Endothelial cell of umbilical vein (primary cell): ENCODE measurements around the gene CDC37. TPM values are rescaled to one million over a fixed set of nuclear protein-coding genes. Genes with fewer than 3 reads are reported as not detected.

ENCODE experiments used
- BruUV-seq: library from RNA; stranded (reverse); fragments of 400-500 nt; replicated peaks from 2 replicates; lab custom pipeline; 2021; lab: Mats Ljungman, UMichigan
- CTCF ChIA-PET: fragments of 300-600, 350-600 bp; sonication (Branson Sonifier 250); formaldehyde crosslinking; loops from one replicate; lab custom pipeline; 2021; ENCODE audit warnings: antibody characterized with exemption, inconsistent platforms; lab: Charles Lee
- POLR2A ChIA-PET: fragments of 300-600, 350-600 bp; sonication (Branson Sonifier 250); formaldehyde crosslinking; loops from one replicate; lab custom pipeline; 2021; ENCODE audit warnings: antibody characterized with exemption, inconsistent platforms; lab: Charles Lee
- DNase-seq: peaks from one replicate; pipeline ENCODE4 v3.0.0-alpha.2; 2011; ENCODE audit warnings: low read depth, low spot score
- FAIRE-seq: peaks from 2 replicates; lab custom pipeline; 2011; peaks lifted over from hg19 to GRCh38; lab: Jason Lieb, UNC
- H2AFZ ChIP-seq: 2 replicates; pipeline ENCODE4 v1.6.0; 2012; ENCODE audit warnings: low read depth, low read length, control low read depth, inconsistent platforms
- H3K27ac ChIP-seq: 2 replicates; pipeline ENCODE4 v1.5.1; 2011; ENCODE audit warnings: low read depth, mild to moderate bottlenecking, control low read depth, low read length, moderate library complexity; ENCODE audit not compliant: insufficient read depth
- H3K27me3 ChIP-seq, 2 experiments: 2 replicates each; pipeline versions ENCODE4 v1.6.0 to v1.6.1; 2011; ENCODE audit warnings: low read length in 2 of 2, mixed read lengths in 1 of 2; ENCODE audit not compliant: control insufficient read depth in 2 of 2, insufficient read depth in 2 of 2
- H3K36me3 ChIP-seq, 2 experiments: 2 replicates in 1 of 2; 3 replicates in 1 of 2; pipeline ENCODE4 v1.5.1; 2011; ENCODE audit warnings: low read length in 2 of 2, mild to moderate bottlenecking in 1 of 2, moderate library complexity in 1 of 2; ENCODE audit not compliant: control insufficient read depth in 2 of 2, insufficient read depth in 2 of 2; ENCODE audit errors: extremely low read depth in 1 of 2
- H3K4me1 ChIP-seq: 3 replicates; pipeline ENCODE4 v1.5.1; 2011; ENCODE audit warnings: mild to moderate bottlenecking, low read length; ENCODE audit not compliant: control insufficient read depth, insufficient read depth; ENCODE audit errors: extremely low read depth
- H3K4me2 ChIP-seq: 2 replicates; pipeline ENCODE4 v1.6.1; 2011; ENCODE audit warnings: low read length, control low read depth, mixed read lengths; ENCODE audit not compliant: insufficient read depth
- H3K4me3 ChIP-seq, 3 experiments: fragments of 200-600 bp in 1 of 3; sonication (generic), shearing (Covaris generic) in 1 of 3; replicated peaks in 1 of 3; 2 replicates each; pipeline ENCODE4 v1.5.1; 2011 to 2016; ENCODE audit warnings: control low read depth in 3 of 3, low read length in 3 of 3, mild to moderate bottlenecking in 2 of 3, inconsistent platforms in 1 of 3, low read depth in 1 of 3, moderate library complexity in 1 of 3; ENCODE audit not compliant: insufficient read depth in 1 of 3
- H3K79me2 ChIP-seq: 2 replicates; pipeline ENCODE4 v1.6.0; 2012; ENCODE audit warnings: low read length, inconsistent platforms; ENCODE audit not compliant: control insufficient read depth, insufficient read depth
- H3K9ac ChIP-seq: replicated peaks from 2 replicates; pipeline ENCODE3; 2011; ENCODE audit warnings: low read length, control low read depth; ENCODE audit not compliant: insufficient read depth; ENCODE audit errors: extremely low read depth
- H3K9me1 ChIP-seq: replicated peaks from 3 replicates; pipeline ENCODE4 v1.6.0; 2011; ENCODE audit warnings: mild to moderate bottlenecking, low read length; ENCODE audit not compliant: control insufficient read depth, insufficient read depth; ENCODE audit errors: extremely low read depth
- H3K9me3 ChIP-seq: replicated peaks from 2 replicates; pipeline ENCODE4 v1.5.1; 2012; ENCODE audit warnings: low read length, inconsistent platforms; ENCODE audit not compliant: control insufficient read depth, insufficient read depth
- H4K20me1 ChIP-seq: replicated peaks from 2 replicates; pipeline ENCODE3; 2011; ENCODE audit warnings: mild to moderate bottlenecking, low read length; ENCODE audit not compliant: control insufficient read depth, insufficient read depth; ENCODE audit errors: extremely low read depth
- CTCF ChIP-seq, 2 donors: IDR thresholded peaks; 1 replicate in 1 of 2; 2 replicates in 1 of 2; pipeline ENCODE4 v1.5.1; 2011; ENCODE audit warnings: low read length in 2 of 2, mild to moderate bottlenecking in 2 of 2, moderate library complexity in 2 of 2, control low read depth in 1 of 2, inconsistent platforms in 1 of 2, low read depth in 1 of 2; ENCODE audit not compliant: insufficient read depth in 1 of 2; ENCODE audit errors: extremely low read depth in 1 of 2
- EZH2 ChIP-seq: IDR thresholded peaks from 2 replicates; pipeline ENCODE4 v1.6.1; 2012; ENCODE audit warnings: borderline replicate concordance, low read depth, mild to moderate bottlenecking, moderate library complexity, low read length, inconsistent platforms; ENCODE audit not compliant: severe bottlenecking
- FOS ChIP-seq: IDR thresholded peaks from 2 replicates; pipeline ENCODE4 v1.6.1; 2011; ENCODE audit warnings: mild to moderate bottlenecking, low read length, moderate library complexity, borderline replicate concordance; ENCODE audit not compliant: insufficient read depth
- GATA2 ChIP-seq: IDR thresholded peaks from 2 replicates; pipeline ENCODE4 v1.7.0; 2011; ENCODE audit warnings: low read depth, mild to moderate bottlenecking, moderate library complexity, mixed read lengths, low read length; ENCODE audit not compliant: insufficient read length, insufficient read depth
- JUN ChIP-seq: IDR thresholded peaks from 2 replicates; pipeline ENCODE4 v1.6.1; 2011; ENCODE audit warnings: borderline replicate concordance, low read depth; ENCODE audit not compliant: insufficient read length, insufficient read depth
- MAX ChIP-seq: IDR thresholded peaks from 2 replicates; pipeline ENCODE4 v1.6.1; 2011; ENCODE audit not compliant: insufficient read depth, insufficient read length
- MYC ChIP-seq: IDR thresholded peaks from one replicate; pipeline ENCODE4 v1.6.1; 2011; ENCODE audit warnings: mild to moderate bottlenecking, low read depth, low read length
- POLR2A ChIP-seq: IDR thresholded peaks from 2 replicates; pipeline ENCODE4 v1.6.1; 2012; ENCODE audit warnings: low read depth, mild to moderate bottlenecking, control low read depth, low read length
- POLR2AphosphoS5 ChIP-seq: IDR thresholded peaks from 2 replicates; pipeline ENCODE4 v1.6.1; 2012; ENCODE audit warnings: low read depth, mild to moderate bottlenecking, control low read depth, low read length, moderate library complexity; ENCODE audit not compliant: insufficient read depth
- dilution Hi-C: fragments of 300-500 bp; cut with MboI; formaldehyde crosslinking; loops from one replicate; pipeline ENCODE4 v1.15.0; 2019; ENCODE audit warnings: low sequenced_read_pairs; ENCODE audit not compliant: extremely low pct_ligation_motif_present
- intact Hi-C: fragments of 100-400 bp; cut with micrococcal nuclease; formaldehyde crosslinking; loops from one replicate; pipeline ENCODE4 v1.10.0; 2022
- polyA plus RNA-seq, 4 experiments: library from polyadenylated mRNA; depleted of rRNA in 3 of 4; stranded (reverse) in 3 of 4; unstranded in 1 of 4; fragments of >200 nt; gene quantifications; 2 replicates each; pipeline versions ENCODE4 v1.2.1 to v1.2.3, GENCODE V29; 2011 to 2012; ENCODE audit warnings: missing spikeins in 1 of 4
- total RNA-seq: library from RNA; stranded (reverse); gene quantifications from 2 replicates; pipeline ENCODE4 v1.2.3, GENCODE V29; 2021

CDC37 gene
- total and polyA plus RNA-seq, 2 donors (not counting 3 experiments of a cell fraction or from before 2014, with no cell fraction given): 300 to 372 TPM

DNA sequence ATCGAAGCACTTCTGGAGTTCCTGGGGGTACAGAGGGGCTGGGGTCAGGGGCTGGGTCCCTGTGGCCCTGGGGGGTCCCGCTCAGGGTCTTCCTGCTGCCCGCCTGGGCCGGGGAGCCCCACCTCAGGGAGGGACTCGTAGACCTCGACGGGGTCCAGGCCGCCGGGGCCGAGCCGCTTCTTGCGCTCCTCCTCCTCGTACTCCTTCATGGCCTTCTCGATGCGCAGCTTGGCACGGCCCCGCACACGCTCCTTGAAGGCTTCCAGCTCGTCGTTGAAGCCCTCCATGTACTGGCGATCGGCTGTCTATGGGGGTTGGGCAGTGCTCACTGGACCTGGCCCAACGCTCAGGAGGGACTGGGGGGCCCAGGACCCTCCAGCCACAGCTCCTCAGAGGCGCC, 10.2 kb downstream of the CDC37 start:
- no peaks in the 10 kb centered on the region for H3K27me3 ChIP-seq
- H3K36me3 ChIP-seq: peaks cover 12 to 41% of the 10 kb centered on the region in 2 experiments
- BruUV-seq: no TSS peak
- no peak overlapping the region for H3K4me2 ChIP-seq
- H4K20me1 ChIP-seq: no peaks in the 10 kb centered on the region
- H3K4me1 ChIP-seq: no peaks in the 10 kb centered on the region
- dilution Hi-C loops (no loop called here), intact Hi-C loops (no loop called here)
- no peak overlapping the region for H3K27ac ChIP-seq
- ChIA-PET CTCF (interaction anchor here (7.6 to 10.8 kb wide), 2 partner anchors 125 to 135 kb away, joined by 411 to 606 read pairs; partner anchors contain the start of gene ICAM1), POLR2A (no interaction called here)
- no peak overlapping the region for H3K9ac ChIP-seq
- no peak for TF ChIP-seq CTCF (IDR thresholded peaks at IDR 0.05; ENCODE audit: extremely low read depth in 1 of 2, insufficient read depth in 1 of 2, low read depth in 1 of 2, low read length in 2 of 2)
- no peak for TF ChIP-seq GATA2
- no peak for TF ChIP-seq POLR2A
- TF ChIP-seq MAX: no peak
- no peak for TF ChIP-seq JUN
- TF ChIP-seq POLR2AphosphoS5: no peak
- TF ChIP-seq FOS: no peak
- no peak for TF ChIP-seq EZH2
- no peak for TF ChIP-seq MYC
- H3K9me1 ChIP-seq: no peaks in the 10 kb centered on the region
- H3K4me3 ChIP-seq: no peak overlapping the region
- FAIRE-seq (no peak), DNase-seq (no peak)
- H3K9me3 ChIP-seq: no peaks in the 10 kb centered on the region
- H2AFZ ChIP-seq: no peak overlapping the region
- peaks cover 16% of the 10 kb centered on the region for H3K79me2 ChIP-seq
